Rectal smooth muscle tissue (tissue), 1 donor: ENCODE results near the gene NPLOC4.

Experiments used
- H3K27ac ChIP-seq: one replicate; pipeline ENCODE4 v1.7.0; 2013; ENCODE audit warnings: low read depth, low read length, inconsistent platforms
- H3K27me3 ChIP-seq: one replicate; pipeline ENCODE4 v1.7.0; 2013; ENCODE audit warnings: low read length; ENCODE audit not compliant: control insufficient read depth, insufficient read depth
- H3K36me3 ChIP-seq: one replicate; pipeline ENCODE4 v1.7.0; 2013; ENCODE audit warnings: low read length; ENCODE audit not compliant: control insufficient read depth, insufficient read depth
- H3K4me1 ChIP-seq: one replicate; pipeline ENCODE4 v1.7.0; 2013; ENCODE audit warnings: low read length; ENCODE audit not compliant: control insufficient read depth, insufficient read depth
- H3K4me3 ChIP-seq: one replicate; pipeline ENCODE4 v1.7.0; 2013; ENCODE audit warnings: low read length
- H3K9ac ChIP-seq: one replicate; pipeline ENCODE4 v1.7.0; 2013; ENCODE audit warnings: low read length

NPLOC4 gene

DNA sequence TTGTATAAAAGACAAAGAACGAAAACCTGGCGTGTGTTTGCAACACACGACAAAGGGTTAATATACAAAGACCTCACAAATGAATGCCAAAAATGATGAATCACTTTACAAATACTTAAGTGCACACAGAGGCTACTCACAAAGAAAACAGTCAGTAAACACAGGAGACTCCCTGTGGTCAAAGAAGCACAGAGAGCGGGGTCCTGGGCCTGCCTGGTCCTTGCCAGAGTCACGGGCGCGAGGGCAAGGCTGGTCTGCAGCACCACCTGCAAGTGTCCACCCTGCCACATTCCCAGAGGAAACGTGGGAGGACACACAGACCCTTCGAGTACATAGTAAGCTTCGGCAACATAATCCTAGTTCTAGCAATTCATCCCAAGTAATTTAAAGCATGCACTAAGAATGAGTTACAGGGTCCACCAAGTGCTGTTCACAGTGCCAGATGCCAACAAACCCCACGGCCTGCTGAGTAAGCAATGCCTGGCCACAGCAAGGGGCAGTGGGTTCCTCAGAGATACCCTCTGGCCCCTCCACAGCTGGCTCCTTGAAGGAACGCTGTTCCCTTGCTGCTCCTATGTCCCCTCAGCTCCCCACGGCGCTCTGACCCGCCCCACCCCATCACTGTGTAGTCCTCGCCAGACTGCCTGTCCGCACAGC, 60.2 kb downstream of the NPLOC4 start:
- peaks cover 2% of the 10 kb centered on the region for H3K4me1 ChIP-seq
- no peaks in the 10 kb centered on the region for H3K27me3 ChIP-seq
- peaks cover 18% of the 10 kb centered on the region for H3K36me3 ChIP-seq
- no peak overlapping the region for H3K27ac ChIP-seq
- no peak overlapping the region for H3K9ac ChIP-seq
- no peak overlapping the region for H3K4me3 ChIP-seq

DNA sequence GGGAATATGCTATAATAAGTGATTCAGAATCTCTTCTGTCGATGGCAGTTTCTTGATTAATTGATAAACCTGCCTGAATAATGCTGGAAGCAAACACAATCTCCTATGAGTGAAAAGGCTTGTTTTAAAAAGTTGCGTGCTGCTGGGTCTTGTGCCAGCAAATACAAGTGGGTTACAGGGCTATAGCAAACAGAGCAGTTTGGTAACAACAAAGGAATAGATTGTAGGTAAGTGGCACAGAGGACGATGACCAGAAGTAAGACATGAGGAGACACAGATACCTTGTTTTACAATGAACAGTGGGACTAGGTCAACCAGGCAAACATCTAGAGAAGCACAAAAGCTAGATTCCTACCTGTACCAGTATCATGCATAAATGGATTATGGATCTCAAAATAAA, 61.1 kb downstream of the NPLOC4 start:
- Histone ChIP-seq H3K27me3 (no peaks in the 10 kb centered on the region), H3K36me3 (peaks cover 25% of the 10 kb centered on the region), H3K9ac (no peak overlapping the region), H3K27ac (no peak overlapping the region), H3K4me1 (peaks cover 2% of the 10 kb centered on the region), H3K4me3 (no peak overlapping the region)

DNA sequence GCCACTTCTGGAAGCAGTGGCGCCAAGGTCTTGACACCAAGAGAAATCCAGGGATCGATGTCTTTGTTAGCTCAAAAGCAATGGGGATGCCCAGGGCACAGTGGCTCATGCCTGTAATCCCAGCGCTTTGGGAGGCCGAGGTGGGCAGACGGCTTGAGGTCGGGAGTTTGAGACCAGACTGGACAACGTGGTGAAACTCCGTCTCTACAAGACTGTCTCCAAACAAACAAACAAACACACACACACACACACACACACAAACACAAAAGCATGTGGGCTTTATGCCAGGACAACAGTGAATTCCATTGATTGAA, 62.3 kb downstream of the NPLOC4 start:
- H3K9ac ChIP-seq: no peak overlapping the region
- no peaks in the 10 kb centered on the region for H3K27me3 ChIP-seq
- H3K27ac ChIP-seq: no peak overlapping the region
- H3K36me3 ChIP-seq: peaks cover 37% of the 10 kb centered on the region
- no peak overlapping the region for H3K4me3 ChIP-seq
- H3K4me1 ChIP-seq: peaks cover 2% of the 10 kb centered on the region

DNA sequence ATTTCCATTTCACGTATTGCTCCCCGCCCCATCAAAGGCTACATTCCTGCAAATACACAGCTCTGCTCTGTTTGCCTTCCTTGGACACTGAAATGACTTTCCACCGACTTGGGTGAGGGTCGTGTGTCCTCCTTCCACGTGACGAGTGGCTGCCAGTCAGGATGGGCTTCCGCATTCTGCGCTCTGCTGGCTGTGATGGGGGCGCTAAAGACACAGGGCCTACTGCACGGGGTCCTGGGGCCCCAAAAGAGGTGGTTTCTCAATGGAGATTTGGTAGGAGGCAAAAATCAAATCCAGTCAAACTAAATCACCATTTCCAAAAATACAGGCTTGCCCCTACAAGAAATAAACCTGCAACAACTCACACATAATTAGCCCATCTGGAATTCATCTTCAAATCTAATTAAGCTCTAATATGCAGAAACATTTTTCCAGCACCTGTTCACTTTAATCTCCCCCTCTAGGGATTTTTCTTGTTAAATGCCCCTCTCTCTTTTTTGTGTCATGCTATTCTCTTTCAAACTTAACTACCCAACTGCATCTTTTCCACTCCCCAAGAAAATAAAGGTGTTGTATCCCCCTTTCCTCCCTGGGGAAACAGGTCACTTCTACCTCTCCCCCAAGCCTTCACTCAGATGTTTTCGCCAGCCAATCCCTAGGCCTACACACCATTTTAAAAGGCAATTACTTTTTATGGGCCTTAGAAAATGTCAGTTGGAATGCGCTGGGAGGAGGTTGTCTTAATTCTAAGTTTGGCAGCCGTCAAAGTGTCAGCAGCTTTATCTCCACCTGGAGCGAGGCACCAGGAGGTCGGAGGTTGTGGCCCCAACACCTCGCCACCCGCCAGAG, 62.9 kb downstream of the NPLOC4 start:
- Histone ChIP-seq H3K27me3 (no peaks in the 10 kb centered on the region), H3K4me3 (no peak overlapping the region), H3K4me1 (peaks cover 2% of the 10 kb centered on the region), H3K36me3 (peaks cover 38% of the 10 kb centered on the region), H3K27ac (no peak overlapping the region), H3K9ac (no peak overlapping the region)

DNA sequence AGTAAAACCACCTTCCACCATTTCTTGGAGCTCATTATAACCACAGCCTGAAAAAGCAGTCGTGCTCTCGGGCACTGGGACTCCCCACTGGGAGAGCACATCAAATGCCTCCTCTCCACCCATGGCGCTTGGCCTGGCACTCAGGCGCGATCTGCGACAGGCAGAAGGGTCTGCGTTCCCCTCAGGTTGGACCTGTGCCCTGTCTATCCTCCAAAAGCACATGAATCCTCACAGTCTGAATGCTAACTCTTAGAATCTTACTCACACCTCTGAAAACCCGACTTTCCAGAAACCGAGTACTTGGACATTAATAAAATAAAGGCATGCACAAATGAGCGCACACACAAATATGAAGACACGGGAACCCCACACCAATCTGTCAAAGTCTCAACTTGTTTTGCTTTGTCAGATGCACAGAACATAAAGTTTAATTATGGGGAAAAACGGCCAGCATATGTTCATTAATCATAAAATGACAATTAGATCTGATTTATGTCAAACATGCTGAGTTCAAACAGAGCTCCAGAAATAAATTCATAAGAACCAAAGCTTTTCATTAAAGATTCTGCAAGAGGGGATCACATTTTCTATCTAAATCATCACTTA, 64.2 kb downstream of the NPLOC4 start:
- no peaks in the 10 kb centered on the region for H3K27me3 ChIP-seq
- H3K4me1 ChIP-seq: peaks cover 11% of the 10 kb centered on the region
- no peak overlapping the region for H3K27ac ChIP-seq
- H3K4me3 ChIP-seq: no peak overlapping the region
- no peak overlapping the region for H3K9ac ChIP-seq
- H3K36me3 ChIP-seq: peaks cover 41% of the 10 kb centered on the region

DNA sequence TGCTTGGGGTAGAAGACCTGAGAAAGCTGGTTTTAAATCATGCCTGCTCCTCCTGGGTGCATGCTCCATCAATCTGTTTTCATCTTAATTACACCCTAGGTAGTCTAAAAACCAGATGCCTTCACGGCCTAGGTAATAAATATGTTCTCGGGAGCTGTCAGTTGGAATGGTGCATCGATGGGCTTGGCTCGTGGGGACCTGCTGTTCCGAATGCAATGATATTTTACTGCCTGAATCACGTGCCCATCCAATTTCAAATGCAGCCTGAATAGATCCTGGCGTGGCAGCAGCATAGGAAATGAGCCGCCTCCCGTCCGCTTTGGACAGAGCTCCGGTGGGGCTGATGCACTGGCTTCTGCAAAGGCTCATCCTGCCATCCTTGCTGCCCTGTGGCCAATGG, 65.9 kb downstream of the NPLOC4 start:
- Histone ChIP-seq H3K9ac (no peak overlapping the region), H3K27ac (no peak overlapping the region), H3K4me1 (peaks cover 21% of the 10 kb centered on the region), H3K27me3 (no peaks in the 10 kb centered on the region), H3K4me3 (no peak overlapping the region), H3K36me3 (peaks cover 41% of the 10 kb centered on the region)

DNA sequence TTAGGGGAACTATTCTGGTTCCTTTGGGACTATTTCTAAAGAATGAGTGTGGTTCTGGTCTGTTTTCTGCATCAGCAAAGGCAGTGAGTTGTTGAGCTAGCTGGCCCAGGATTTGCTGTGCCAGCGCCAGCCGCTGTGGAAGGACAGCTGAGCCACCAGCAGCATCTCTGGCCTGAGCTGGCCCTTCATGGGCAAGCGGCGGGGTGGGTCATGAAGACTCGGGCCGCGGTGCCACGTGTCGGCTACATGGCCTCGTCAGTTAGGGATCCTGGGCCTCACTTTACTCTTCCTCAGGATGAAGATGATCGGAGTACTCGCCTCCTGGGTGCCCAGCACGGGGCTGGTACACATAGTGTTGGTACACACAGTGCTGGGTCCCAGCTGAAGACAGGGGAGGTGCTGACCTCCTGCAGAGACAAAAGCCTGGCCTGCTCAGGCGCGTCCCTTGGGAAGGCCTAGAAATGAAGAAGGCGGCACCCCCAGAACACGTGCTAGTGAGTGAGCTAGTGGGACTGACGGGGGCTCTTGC, 66.9 kb downstream of the NPLOC4 start:
- Histone ChIP-seq H3K27me3 (no peaks in the 10 kb centered on the region), H3K36me3 (peaks cover 43% of the 10 kb centered on the region), H3K27ac (no peak overlapping the region), H3K4me1 (peaks cover 25% of the 10 kb centered on the region), H3K9ac (no peak overlapping the region), H3K4me3 (no peak overlapping the region)

DNA sequence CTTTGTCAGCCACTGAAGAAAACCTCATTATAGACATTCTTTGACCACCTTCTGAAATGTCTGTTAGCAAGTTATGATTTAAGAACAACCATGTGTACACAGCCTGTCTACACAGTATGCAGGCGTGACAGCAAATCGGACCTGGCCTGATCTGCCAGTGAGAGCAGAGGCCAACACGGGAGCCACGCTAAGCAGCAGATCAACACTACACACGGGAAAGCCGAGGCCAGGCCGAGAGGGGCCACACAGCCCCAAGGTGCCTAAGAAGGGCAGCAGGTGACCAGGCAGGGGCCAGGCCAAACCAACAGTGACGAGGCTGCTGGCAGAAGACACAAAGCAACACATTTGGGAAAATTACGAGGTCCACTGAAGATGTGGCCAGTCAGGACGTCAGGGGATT, 68.5 kb downstream of the NPLOC4 start:
- H3K27ac ChIP-seq: peak overlapping the region; percentile 54
- H3K9ac ChIP-seq: no peak overlapping the region
- H3K36me3 ChIP-seq: peaks cover 46% of the 10 kb centered on the region
- H3K4me1 ChIP-seq: peaks cover 25% of the 10 kb centered on the region
- no peaks in the 10 kb centered on the region for H3K27me3 ChIP-seq
- H3K4me3 ChIP-seq: no peak overlapping the region

DNA sequence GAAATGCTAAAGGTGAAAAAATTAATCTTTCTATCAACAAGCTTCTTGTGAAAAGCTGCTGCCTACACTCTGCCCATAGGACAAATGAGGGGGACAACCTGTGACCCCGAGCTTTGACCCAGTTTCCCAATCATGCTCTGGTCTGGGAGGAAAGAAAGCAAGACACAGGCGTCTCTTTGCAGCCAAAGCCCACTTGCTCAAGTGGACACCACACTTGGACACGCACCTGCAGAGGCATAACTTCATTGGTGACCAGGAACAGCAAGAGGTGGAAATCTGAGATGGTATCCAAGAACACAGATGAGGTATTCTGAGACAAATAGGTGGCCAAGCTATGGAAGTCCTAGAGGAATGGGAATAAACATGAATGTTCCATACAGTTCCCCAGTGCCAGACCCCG, 69.7 kb downstream of the NPLOC4 start:
- H3K9ac ChIP-seq: no peak overlapping the region
- peaks cover 39% of the 10 kb centered on the region for H3K36me3 ChIP-seq
- H3K4me1 ChIP-seq: peaks cover 25% of the 10 kb centered on the region
- peak overlapping the region; percentile 38 for H3K4me3 ChIP-seq
- H3K27me3 ChIP-seq: no peaks in the 10 kb centered on the region
- peak overlapping the region; percentile 73 for H3K27ac ChIP-seq

DNA sequence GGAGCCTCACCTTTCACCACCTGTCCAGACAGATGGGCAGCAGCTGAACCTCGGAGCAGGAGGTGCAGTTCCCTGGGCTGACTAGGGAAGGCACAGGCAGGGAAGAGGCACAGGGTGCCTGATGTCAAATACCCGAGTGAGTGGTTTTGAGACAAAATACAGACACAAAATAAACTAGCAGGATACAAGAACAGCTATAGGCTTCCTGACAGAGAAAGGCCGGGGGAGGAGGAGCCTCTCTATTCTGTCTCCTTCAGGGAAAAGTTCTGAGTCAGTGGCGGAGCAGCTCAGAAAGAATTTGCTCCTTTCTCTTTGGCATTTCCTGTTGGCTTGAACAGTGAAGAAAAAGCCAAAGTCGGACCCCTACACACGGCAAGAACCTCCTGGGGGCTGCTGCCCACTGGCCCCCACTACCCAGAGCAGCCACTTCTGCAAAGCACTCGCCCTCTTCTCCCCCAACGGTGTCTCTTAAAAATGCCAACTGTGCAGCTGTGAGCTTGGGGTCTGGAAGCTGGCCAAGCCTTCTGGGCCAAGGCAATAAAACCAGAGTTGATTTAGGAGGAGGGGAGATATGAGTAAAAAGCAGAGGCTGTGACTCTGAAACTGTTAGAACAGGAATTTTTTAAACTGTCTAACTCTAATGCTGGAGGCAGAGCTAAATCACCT, 70.3 kb downstream of the NPLOC4 start:
- Histone ChIP-seq H3K4me3 (peak overlapping the region; percentile 39), H3K36me3 (peaks cover 36% of the 10 kb centered on the region)

DNA sequence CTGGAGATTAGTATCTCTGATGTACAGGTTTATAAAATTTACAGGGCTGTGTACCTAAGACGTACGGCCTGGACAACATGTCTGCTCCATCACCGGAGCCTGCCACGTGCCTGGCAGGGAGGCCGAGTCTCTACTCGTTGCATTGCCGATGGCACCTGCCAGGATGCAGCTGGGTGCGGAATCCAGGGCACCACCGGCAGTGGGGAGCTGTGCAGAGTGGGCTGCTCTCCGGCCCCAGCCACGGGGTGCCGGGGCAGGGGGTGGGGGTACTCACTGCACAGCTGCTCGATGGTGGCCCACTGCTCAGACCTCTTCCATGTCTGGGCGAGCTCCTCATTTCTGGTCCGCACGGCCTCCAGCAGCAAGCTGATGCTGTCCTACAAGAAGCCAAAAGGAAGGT, 71.7 kb downstream of the NPLOC4 start:
- peaks cover 23% of the 10 kb centered on the region for H3K36me3 ChIP-seq
- peaks cover 25% of the 10 kb centered on the region for H3K4me1 ChIP-seq
- no peak overlapping the region for H3K4me3 ChIP-seq
- peak overlapping the region; percentile 40 for H3K27ac ChIP-seq
- no peaks in the 10 kb centered on the region for H3K27me3 ChIP-seq
- H3K9ac ChIP-seq: no peak overlapping the region

More for the DNA sequence above, 70.3 kb downstream of the NPLOC4 start:
- Histone ChIP-seq H3K27me3 (no peaks in the 10 kb centered on the region), H3K4me1 (peaks cover 25% of the 10 kb centered on the region), H3K9ac (no peak overlapping the region), H3K27ac (peak overlapping the region; percentile 73)

DNA sequence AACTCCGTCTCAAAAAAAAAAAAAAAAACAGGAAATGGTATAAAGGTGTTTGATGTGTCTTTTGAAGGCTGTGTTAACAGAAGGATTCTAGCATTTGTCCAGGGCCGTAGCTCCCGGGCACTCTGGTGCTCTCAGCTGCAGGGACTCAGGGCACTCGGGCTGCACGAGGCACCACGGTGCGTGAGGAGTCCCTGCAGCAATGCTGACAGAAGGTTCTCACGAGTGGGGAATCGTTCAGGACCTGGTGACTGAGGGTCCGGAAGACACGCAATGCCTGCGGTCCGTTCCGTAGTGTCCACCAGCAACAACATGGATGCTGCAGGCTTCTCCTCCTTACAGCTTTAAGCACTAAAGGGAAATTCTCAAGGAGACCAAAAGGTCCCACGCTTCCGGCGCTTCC, 72.1 kb downstream of the NPLOC4 start:
- Histone ChIP-seq H3K27ac (peak overlapping the region; percentile 6), H3K27me3 (no peaks in the 10 kb centered on the region), H3K36me3 (peaks cover 18% of the 10 kb centered on the region), H3K9ac (no peak overlapping the region), H3K4me1 (peaks cover 25% of the 10 kb centered on the region), H3K4me3 (no peak overlapping the region)
